SK-N-MC (cell line): ENCODE measurements around the gene AARS2.

ENCODE experiments used
- DNase-seq: peaks from one replicate; pipeline ENCODE4 v3.0.0-alpha.2; 2011; ENCODE audit warnings: low read depth, low spot score
- H3K27ac ChIP-seq: fragments of 200-600 bp; sonication (generic); 2 replicates; pipeline ENCODE4 v1.5.1; 2016; ENCODE audit warnings: mixed run types
- H3K36me3 ChIP-seq: fragments of 200-600 bp; sonication (generic); 2 replicates; pipeline ENCODE4 v1.6.1; 2017; ENCODE audit warnings: antibody characterized with exemption, low read length, mixed read lengths; ENCODE audit not compliant: insufficient read depth
- H3K4me3 ChIP-seq: fragments of 200-600 bp; sonication (generic); 2 replicates; pipeline ENCODE4 v1.5.1; 2016
- H3K9ac ChIP-seq: fragments of 200-600 bp; sonication (generic); 2 replicates; pipeline ENCODE4 v1.8.0; 2017; ENCODE audit warnings: mixed run types, mixed read lengths; ENCODE audit not compliant: insufficient read length
- H3K9me3 ChIP-seq: fragments of 200-600 bp; sonication (generic); 2 replicates; pipeline ENCODE4 v1.6.1; 2017; ENCODE audit warnings: low read depth, mild to moderate bottlenecking, antibody characterized with exemption, low read length, moderate library complexity, mixed read lengths
- EZH2 ChIP-seq: fragments of 200-600 bp; sonication (generic); IDR thresholded peaks from one replicate; pipeline ENCODE4 v1.6.1; 2017; ENCODE audit warnings: antibody characterized with exemption
- FOXP2 ChIP-seq: optimal IDR thresholded peaks from 2 replicates; pipeline ENCODE3; 2011; ENCODE audit warnings: mild to moderate bottlenecking, moderate library complexity; ENCODE audit not compliant: insufficient read depth; ENCODE audit errors: extremely low read length, control extremely low read depth
- POLR2AphosphoS5 ChIP-seq: IDR thresholded peaks from 2 replicates; pipeline ENCODE4 v1.6.1; 2012; ENCODE audit warnings: mild to moderate bottlenecking, low read depth, low read length, borderline replicate concordance

Gene AARS2

GRCh38 chr6:44272999-44273566, 40.1 kb downstream of the AARS2 start:
- no peak for DNase-seq
- H3K36me3 ChIP-seq = no peaks in the 10 kb centered on the region
- H3K9ac ChIP-seq = no peak overlapping the region
- TF ChIP-seq FOXP2 = no peak
- no peak for TF ChIP-seq EZH2
- no peak for TF ChIP-seq POLR2AphosphoS5
- H3K27ac ChIP-seq = no peak overlapping the region
- no peaks in the 10 kb centered on the region for H3K9me3 ChIP-seq
- H3K4me3 ChIP-seq = no peak overlapping the region

DNA sequence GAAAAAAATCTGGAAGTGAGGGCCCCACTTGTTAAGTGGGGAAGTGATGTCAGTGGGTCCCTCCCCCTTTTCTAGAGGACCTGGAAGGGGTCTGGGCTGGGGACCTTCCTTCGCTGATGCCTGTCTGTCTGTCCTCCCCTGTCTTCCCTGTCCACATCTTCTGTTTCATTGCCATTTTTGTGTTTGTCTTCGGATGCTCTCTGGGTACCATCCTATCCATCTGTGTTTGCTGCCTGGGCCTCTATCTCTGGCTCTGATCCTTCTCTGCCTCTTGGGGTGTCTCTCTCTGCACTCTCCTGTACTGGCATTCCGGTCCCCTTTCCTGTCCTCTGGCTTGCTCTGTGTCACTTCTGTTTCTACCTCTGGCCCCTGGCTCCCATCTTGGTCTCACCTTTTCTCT, 40.6 kb downstream of the AARS2 start:
- TF ChIP-seq EZH2 = no peak
- no peaks in the 10 kb centered on the region for H3K9me3 ChIP-seq
- H3K27ac ChIP-seq = no peak overlapping the region
- DNase-seq = no peak
- no peak overlapping the region for H3K4me3 ChIP-seq
- no peaks in the 10 kb centered on the region for H3K36me3 ChIP-seq
- H3K9ac ChIP-seq = no peak overlapping the region

DNA sequence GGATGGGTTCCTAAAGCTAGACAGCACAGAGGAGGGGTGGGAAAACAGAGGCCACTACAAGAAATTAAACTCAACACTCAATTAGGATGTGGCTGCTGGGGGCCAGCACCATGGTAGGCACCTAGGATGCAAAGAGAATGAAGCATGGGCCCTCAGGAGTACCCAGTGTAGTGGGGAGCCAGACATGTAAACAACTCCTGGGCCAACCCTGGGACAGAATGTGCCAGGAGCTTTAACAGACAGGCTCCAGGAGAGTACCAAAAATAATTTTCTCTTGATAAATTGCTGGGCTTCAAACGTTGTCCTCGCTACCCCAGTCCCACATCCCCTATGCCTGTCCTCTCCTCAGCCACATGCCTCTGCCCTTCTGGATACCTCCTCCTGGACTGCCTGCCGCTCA, 41.2 kb downstream of the AARS2 start:
- Histone ChIP-seq H3K27ac (no peak overlapping the region), H3K4me3 (no peak overlapping the region), H3K36me3 (no peaks in the 10 kb centered on the region), H3K9me3 (no peaks in the 10 kb centered on the region), H3K9ac (no peak overlapping the region)
- no peak for DNase-seq
- TF ChIP-seq POLR2AphosphoS5 (no peak), FOXP2 (no peak), EZH2 (no peak)

GRCh38 chr6:44271406-44271723, 41.8 kb downstream of the AARS2 start:
- Histone ChIP-seq H3K9ac (no peak overlapping the region), H3K4me3 (peak overlapping the region; percentile 62), H3K9me3 (no peaks in the 10 kb centered on the region), H3K27ac (no peak overlapping the region), H3K36me3 (no peaks in the 10 kb centered on the region)
- DNase-seq = no peak
- TF ChIP-seq FOXP2 = no peak
- TF ChIP-seq POLR2AphosphoS5 = no peak
- no peak for TF ChIP-seq EZH2

- Histone ChIP-seq H3K4me3 (peak overlapping the region; percentile 62), H3K9ac (no peak overlapping the region)
- DNase-seq = no peak
These were observed 42.4 kb downstream of the AARS2 start for GRCh38 chr6:44270526-44271405.

DNA sequence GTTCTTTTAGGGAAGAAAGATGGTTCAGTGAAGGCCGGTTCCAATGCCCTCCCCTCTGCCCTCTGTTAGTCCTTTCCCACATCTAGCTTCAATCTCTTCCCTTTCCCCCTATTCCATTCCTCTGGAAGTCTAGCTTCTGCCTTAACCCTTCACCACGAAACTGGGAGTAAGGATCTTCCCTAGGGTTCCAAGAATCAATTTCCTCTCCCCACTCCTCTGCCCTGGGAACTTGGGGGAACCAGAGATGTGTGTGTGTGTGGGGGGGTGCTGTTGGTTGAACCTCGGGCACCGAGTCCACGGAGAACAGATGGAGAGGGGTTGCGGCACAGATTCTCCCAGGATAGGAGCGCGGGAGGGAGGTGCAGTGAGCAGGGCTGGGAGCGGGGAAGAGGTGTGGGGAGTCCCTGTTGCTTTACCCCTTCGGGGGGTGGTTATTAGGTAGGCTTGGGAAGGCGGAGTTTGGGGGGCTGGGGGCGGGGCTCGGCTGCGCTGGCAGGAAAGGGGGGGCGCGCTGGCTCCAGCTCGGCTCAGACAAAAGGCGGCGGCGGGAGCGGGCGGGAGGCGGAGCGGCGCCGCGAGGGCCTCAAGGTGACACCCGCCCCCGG, 43.1 kb downstream of the AARS2 start, which contains the start of gene TMEM151B:
Gene TMEM151B, plus strand, starts transcription at position 530 of the 605 bp plus-strand sequence. CDS start 293 bp downstream, outside the sequence.
- DNase-seq = no peak
- no peak for TF ChIP-seq POLR2AphosphoS5
- TF ChIP-seq FOXP2 = no peak
- TF ChIP-seq EZH2 = no peak
- no peaks in the 10 kb centered on the region for H3K9me3 ChIP-seq
- H3K36me3 ChIP-seq = no peaks in the 10 kb centered on the region
- H3K9ac ChIP-seq = no peak within 1 kb of the TSS
- H3K27ac ChIP-seq = no peak within 1 kb of the TSS
- H3K4me3 ChIP-seq = peak within 1 kb of the TSS; percentile 62

More at GRCh38 chr6:44270526-44271405, 42.4 kb downstream of the AARS2 start:
- no peak for TF ChIP-seq FOXP2
- no peak for TF ChIP-seq POLR2AphosphoS5
- TF ChIP-seq EZH2 = no peak
- Histone ChIP-seq H3K27ac (no peak overlapping the region), H3K9me3 (no peaks in the 10 kb centered on the region), H3K36me3 (no peaks in the 10 kb centered on the region)

DNA sequence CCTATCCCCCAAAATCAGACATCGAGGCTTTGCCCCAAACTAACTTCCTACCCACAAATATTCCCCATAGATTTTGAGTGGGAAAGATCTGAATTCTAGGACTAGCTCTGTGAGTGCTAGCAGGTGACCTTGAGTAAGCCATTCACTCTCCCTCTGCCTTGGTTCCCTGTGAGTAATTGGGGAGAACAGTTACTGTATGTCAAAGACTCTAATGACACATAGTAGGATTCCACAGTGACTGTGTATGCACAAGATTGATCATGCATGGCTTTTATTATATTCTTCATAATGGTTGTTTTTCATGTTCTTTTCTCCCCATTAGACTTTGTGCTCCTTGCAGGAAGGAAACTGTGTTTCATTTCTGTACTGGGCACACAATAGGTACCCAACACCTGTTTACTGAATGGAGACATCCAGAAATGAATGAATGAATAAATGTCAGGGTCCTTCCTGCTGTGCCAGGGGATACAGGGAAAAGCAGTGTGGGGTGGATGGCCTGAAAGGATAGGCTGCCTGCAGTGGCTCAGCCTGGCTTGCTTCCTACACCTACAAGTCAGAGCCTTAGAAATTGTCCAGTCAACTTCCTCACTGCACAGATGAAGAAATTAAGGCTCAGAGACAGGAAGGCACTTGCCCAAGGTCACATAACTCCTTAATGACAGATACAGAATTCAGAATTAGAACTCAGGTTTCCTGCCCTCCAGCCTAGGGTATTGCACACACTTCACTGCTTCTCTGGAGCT, 43.8 kb downstream of the AARS2 start:
- H3K4me3 ChIP-seq = no peak overlapping the region
- no peaks in the 10 kb centered on the region for H3K36me3 ChIP-seq
- no peak for DNase-seq
- H3K9ac ChIP-seq = no peak overlapping the region
- no peak overlapping the region for H3K27ac ChIP-seq
- TF ChIP-seq EZH2 (no peak), FOXP2 (no peak), POLR2AphosphoS5 (no peak)
- H3K9me3 ChIP-seq = no peaks in the 10 kb centered on the region

DNA sequence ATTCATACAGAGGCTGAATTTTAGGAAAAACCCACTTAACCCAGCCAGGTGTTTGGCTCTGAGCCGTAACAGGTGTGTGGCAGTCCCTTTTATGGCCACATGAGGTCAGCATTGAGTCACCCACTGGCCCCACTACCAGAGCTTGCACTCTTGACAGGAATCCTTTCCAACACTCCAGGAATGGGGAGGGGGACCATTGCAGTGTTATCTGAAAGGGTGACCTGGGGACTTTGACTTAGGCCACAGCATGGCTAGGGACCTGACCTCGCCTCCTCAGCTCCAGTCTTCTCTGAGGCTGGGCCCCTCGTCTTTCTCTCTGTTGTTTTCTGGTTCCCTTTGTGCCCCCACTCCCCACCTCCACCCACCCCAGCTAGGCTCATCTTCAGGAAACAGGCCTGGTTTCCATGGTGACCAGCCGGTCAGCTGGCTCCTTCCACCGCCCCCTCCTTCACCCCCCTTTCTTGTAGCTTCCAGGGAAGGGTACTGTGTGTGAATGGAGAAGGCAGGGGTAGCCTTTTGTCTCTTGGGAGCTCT, 45.0 kb downstream of the AARS2 start:
- Histone ChIP-seq H3K9ac (no peak overlapping the region), H3K9me3 (no peaks in the 10 kb centered on the region), H3K4me3 (no peak overlapping the region), H3K27ac (no peak overlapping the region), H3K36me3 (no peaks in the 10 kb centered on the region)
- DNase-seq = no peak
- TF ChIP-seq POLR2AphosphoS5 (no peak), EZH2 (no peak), FOXP2 (no peak)
